Measurements from ENCODE around the gene APP.

The APP gene

GRCh38 chr21:26126168-26126553 is 44.4 kb downstream of the APP start:
- no peaks in the 10 kb centered on the region for H3K79me2 ChIP-seq (ENCODE audit: low read length)
- H3K4me2 ChIP-seq (ENCODE audit: low read length) = no peak overlapping the region
- H3K4me3 ChIP-seq (ENCODE audit: low read length) = no peak overlapping the region
- H3K27me3 ChIP-seq (ENCODE audit: low read depth, low read length) = no peaks in the 10 kb centered on the region
- H3K27ac ChIP-seq (ENCODE audit: low read length) = no peak overlapping the region
- H3K36me3 ChIP-seq (replicated peaks; ENCODE audit: low read depth, low read length) = no peaks in the 10 kb centered on the region
- no peak overlapping the region for H2AFZ ChIP-seq (ENCODE audit: low read depth, low read length)
- H3K4me1 ChIP-seq (ENCODE audit: low read length) = no peaks in the 10 kb centered on the region
- H3K9ac ChIP-seq (ENCODE audit: low read length) = no peak overlapping the region
- no peaks in the 10 kb centered on the region for H4K20me1 ChIP-seq (ENCODE audit: insufficient read depth, low read length)
- TF ChIP-seq CTCF (IDR thresholded peaks at IDR 0.05; ENCODE audit: low read depth, low read length) = no peak
- no peak for TF ChIP-seq EZH2phosphoT487 (IDR thresholded peaks at IDR 0.05; ENCODE audit: low read depth)
- H3K9me3 ChIP-seq (ENCODE audit: insufficient read depth, low read length) = no peaks in the 10 kb centered on the region

- Histone ChIP-seq H4K20me1 (ENCODE audit: insufficient read depth, low read length) (no peaks in the 10 kb centered on the region), H3K4me1 (ENCODE audit: low read length) (no peaks in the 10 kb centered on the region), H3K79me2 (ENCODE audit: low read length) (no peaks in the 10 kb centered on the region)
Measured at GRCh38 chr21:26125433-26126167, 45.0 kb downstream of the APP start.

GRCh38 chr21:26124896-26125295 is 45.7 kb downstream of the APP start:
- Histone ChIP-seq H3K27ac (ENCODE audit: low read length) (no peak overlapping the region), H2AFZ (ENCODE audit: low read depth, low read length) (no peak overlapping the region), H3K27me3 (ENCODE audit: low read depth, low read length) (no peaks in the 10 kb centered on the region), H3K36me3 (replicated peaks; ENCODE audit: low read depth, low read length) (no peaks in the 10 kb centered on the region), H3K79me2 (ENCODE audit: low read length) (no peaks in the 10 kb centered on the region), H3K9me3 (ENCODE audit: insufficient read depth, low read length) (no peaks in the 10 kb centered on the region), H3K4me1 (ENCODE audit: low read length) (no peaks in the 10 kb centered on the region), H3K4me2 (ENCODE audit: low read length) (no peak overlapping the region), H3K4me3 (ENCODE audit: low read length) (no peak overlapping the region), H4K20me1 (ENCODE audit: insufficient read depth, low read length) (no peaks in the 10 kb centered on the region), H3K9ac (ENCODE audit: low read length) (no peak overlapping the region)
- TF ChIP-seq CTCF (IDR thresholded peaks at IDR 0.05; ENCODE audit: low read depth, low read length) (no peak), EZH2phosphoT487 (IDR thresholded peaks at IDR 0.05; ENCODE audit: low read depth) (no peak)

More at GRCh38 chr21:26125433-26126167, 45.0 kb downstream of the APP start:
- H3K4me3 ChIP-seq (ENCODE audit: low read length) = no peak overlapping the region
- H2AFZ ChIP-seq (ENCODE audit: low read depth, low read length) = no peak overlapping the region
- no peaks in the 10 kb centered on the region for H3K36me3 ChIP-seq (replicated peaks; ENCODE audit: low read depth, low read length)
- no peak overlapping the region for H3K9ac ChIP-seq (ENCODE audit: low read length)
- no peak overlapping the region for H3K27ac ChIP-seq (ENCODE audit: low read length)
- no peak overlapping the region for H3K4me2 ChIP-seq (ENCODE audit: low read length)
- no peak for TF ChIP-seq CTCF (IDR thresholded peaks at IDR 0.05; ENCODE audit: low read depth, low read length)
- no peak for TF ChIP-seq EZH2phosphoT487 (IDR thresholded peaks at IDR 0.05; ENCODE audit: low read depth)
- H3K9me3 ChIP-seq (ENCODE audit: insufficient read depth, low read length) = no peaks in the 10 kb centered on the region
- no peaks in the 10 kb centered on the region for H3K27me3 ChIP-seq (ENCODE audit: low read depth, low read length)

- H3K4me2 ChIP-seq (ENCODE audit: low read length) = no peak overlapping the region
- H3K27me3 ChIP-seq (ENCODE audit: low read depth, low read length) = no peaks in the 10 kb centered on the region
- no peak for TF ChIP-seq EZH2phosphoT487 (IDR thresholded peaks at IDR 0.05; ENCODE audit: low read depth)
- TF ChIP-seq CTCF (IDR thresholded peaks at IDR 0.05; ENCODE audit: low read depth, low read length) = no peak
- H4K20me1 ChIP-seq (ENCODE audit: insufficient read depth, low read length) = no peaks in the 10 kb centered on the region
- peaks cover 3% of the 10 kb centered on the region for H3K4me1 ChIP-seq (ENCODE audit: low read length)
- H3K9ac ChIP-seq (ENCODE audit: low read length) = no peak overlapping the region
- H3K79me2 ChIP-seq (ENCODE audit: low read length) = no peaks in the 10 kb centered on the region
- H3K36me3 ChIP-seq (replicated peaks; ENCODE audit: low read depth, low read length) = no peaks in the 10 kb centered on the region
- no peak overlapping the region for H3K4me3 ChIP-seq (ENCODE audit: low read length)
- H3K9me3 ChIP-seq (ENCODE audit: insufficient read depth, low read length) = no peaks in the 10 kb centered on the region
- no peak overlapping the region for H3K27ac ChIP-seq (ENCODE audit: low read length)
- H2AFZ ChIP-seq (ENCODE audit: low read depth, low read length) = 0 out of 2 replicates have a peak overlapping the region, but pooled peaks have one; percentile 16
Measured at GRCh38 chr21:26124421-26124833, 46.1 kb downstream of the APP start.

Data from OCI-LY3 (cell line).